H1 (cell line): ENCODE results near the gene CACNA1F. TPM values are rescaled to one million over a fixed set of nuclear protein-coding genes. Genes with fewer than 3 reads are reported as not detected.

ENCODE experiments used
- CREB1 ChIP-seq: IDR thresholded peaks from 2 replicates; pipeline ENCODE4 v1.6.1; 2012; ENCODE audit warnings: inconsistent platforms
- HDAC6 ChIP-seq: IDR thresholded peaks from one replicate; pipeline ENCODE4 v1.7.1; 2012; ENCODE audit warnings: low read depth, mild to moderate bottlenecking, inconsistent platforms, low read length, moderate library complexity
- SP1 ChIP-seq: IDR thresholded peaks from 2 replicates; pipeline ENCODE4 v1.6.1; 2011; ENCODE audit warnings: low read depth, low read length
- TCF12 ChIP-seq: IDR thresholded peaks from 2 replicates; pipeline ENCODE4 v1.6.1; 2011; ENCODE audit warnings: low read depth, mild to moderate bottlenecking, low read length
- YY1 ChIP-seq: IDR thresholded peaks from 2 replicates; pipeline ENCODE4 v1.6.1; 2011; ENCODE audit warnings: low read depth, mild to moderate bottlenecking, low read length
- ZNF274 ChIP-seq: IDR thresholded peaks from 2 replicates; pipeline ENCODE4 v1.7.0; 2012; ENCODE audit warnings: low read length, borderline replicate concordance; ENCODE audit errors: extremely low read depth
- polyA plus RNA-seq, 7 experiments: library from polyadenylated mRNA; depleted of rRNA in 3 of 7; stranded (reverse) in 5 of 7; unstranded in 2 of 7; fragments of >200 nt in 5 of 7; fragments of 200-250 nt in 2 of 7; gene quantifications; 1 replicate in 5 of 7; 2 replicates in 1 of 7; 4 replicates in 1 of 7; pipeline versions ENCODE4 v1.2.1 to v1.2.3, GENCODE V29; 2011 to 2013; ENCODE audit warnings: missing spikeins in 2 of 7, mixed read lengths in 2 of 7
- total RNA-seq: library from RNA; stranded (reverse); fragmentation: NEBNext Ultra II Directional; extraction: Animal tissue kit (Norgen Biotek cat#: 25700); gene quantifications from 2 replicates; pipeline ENCODE4 v1.2.1, GENCODE V29; 2021
- TF ChIP-seq, protein P1 (sequence below): fragments of 300-600 bp; sonication (generic); IDR thresholded peaks from 2 replicates; pipeline ENCODE4 v1.7.1; 2012; ENCODE audit warnings: low read length, moderate library complexity, mild to moderate bottlenecking, inconsistent platforms; ENCODE audit not compliant: insufficient replicate concordance
- TF ChIP-seq, protein P2 (sequence below): IDR thresholded peaks from 2 replicates; pipeline ENCODE4 v1.6.1; 2011; ENCODE audit warnings: low read depth, mild to moderate bottlenecking, low read length; ENCODE audit not compliant: insufficient read depth

CACNA1F gene
- total and polyA plus RNA-seq, 2 of the 8 experiments (the other 6 are each of a cell fraction or from before 2014, with no cell fraction given) = 0.59 to 0.84 TPM

DNA sequence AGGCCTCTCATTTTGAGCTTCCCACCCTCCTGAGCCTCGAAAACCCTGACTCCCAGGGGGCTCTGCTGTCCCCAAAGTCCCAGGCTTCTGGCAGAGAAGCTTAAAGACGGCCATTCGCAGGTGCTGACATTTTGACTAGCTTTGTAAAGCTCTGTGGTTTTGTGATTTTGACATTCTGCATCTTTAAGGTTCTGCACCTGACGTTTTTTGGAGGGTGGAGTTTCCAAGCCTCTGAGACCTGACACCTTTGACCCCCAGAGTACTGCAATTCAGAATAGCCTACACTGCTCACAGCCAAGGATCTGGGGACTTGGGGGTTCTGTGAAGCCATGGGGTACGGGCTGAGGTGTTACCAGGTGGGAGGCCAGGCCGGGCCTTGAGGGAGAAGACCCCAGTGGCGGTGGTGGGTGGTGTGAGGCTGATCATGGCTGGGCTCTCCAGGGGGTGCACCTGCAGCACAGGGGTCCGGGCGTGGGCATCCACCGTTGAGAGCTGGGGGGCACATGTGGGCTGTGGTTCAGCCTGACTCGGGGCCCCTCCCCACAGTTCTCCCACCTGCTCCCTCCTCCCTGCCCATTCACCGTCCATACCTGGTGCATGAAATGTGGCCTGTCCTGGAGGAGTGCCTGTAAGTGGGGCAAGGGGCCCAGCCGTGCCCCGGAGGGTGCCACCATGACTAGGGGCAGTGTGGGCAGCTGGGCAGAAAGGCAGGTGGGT lies 24.1 kb upstream of the CACNA1F start (continued):
- TF ChIP-seq, protein P1, sequence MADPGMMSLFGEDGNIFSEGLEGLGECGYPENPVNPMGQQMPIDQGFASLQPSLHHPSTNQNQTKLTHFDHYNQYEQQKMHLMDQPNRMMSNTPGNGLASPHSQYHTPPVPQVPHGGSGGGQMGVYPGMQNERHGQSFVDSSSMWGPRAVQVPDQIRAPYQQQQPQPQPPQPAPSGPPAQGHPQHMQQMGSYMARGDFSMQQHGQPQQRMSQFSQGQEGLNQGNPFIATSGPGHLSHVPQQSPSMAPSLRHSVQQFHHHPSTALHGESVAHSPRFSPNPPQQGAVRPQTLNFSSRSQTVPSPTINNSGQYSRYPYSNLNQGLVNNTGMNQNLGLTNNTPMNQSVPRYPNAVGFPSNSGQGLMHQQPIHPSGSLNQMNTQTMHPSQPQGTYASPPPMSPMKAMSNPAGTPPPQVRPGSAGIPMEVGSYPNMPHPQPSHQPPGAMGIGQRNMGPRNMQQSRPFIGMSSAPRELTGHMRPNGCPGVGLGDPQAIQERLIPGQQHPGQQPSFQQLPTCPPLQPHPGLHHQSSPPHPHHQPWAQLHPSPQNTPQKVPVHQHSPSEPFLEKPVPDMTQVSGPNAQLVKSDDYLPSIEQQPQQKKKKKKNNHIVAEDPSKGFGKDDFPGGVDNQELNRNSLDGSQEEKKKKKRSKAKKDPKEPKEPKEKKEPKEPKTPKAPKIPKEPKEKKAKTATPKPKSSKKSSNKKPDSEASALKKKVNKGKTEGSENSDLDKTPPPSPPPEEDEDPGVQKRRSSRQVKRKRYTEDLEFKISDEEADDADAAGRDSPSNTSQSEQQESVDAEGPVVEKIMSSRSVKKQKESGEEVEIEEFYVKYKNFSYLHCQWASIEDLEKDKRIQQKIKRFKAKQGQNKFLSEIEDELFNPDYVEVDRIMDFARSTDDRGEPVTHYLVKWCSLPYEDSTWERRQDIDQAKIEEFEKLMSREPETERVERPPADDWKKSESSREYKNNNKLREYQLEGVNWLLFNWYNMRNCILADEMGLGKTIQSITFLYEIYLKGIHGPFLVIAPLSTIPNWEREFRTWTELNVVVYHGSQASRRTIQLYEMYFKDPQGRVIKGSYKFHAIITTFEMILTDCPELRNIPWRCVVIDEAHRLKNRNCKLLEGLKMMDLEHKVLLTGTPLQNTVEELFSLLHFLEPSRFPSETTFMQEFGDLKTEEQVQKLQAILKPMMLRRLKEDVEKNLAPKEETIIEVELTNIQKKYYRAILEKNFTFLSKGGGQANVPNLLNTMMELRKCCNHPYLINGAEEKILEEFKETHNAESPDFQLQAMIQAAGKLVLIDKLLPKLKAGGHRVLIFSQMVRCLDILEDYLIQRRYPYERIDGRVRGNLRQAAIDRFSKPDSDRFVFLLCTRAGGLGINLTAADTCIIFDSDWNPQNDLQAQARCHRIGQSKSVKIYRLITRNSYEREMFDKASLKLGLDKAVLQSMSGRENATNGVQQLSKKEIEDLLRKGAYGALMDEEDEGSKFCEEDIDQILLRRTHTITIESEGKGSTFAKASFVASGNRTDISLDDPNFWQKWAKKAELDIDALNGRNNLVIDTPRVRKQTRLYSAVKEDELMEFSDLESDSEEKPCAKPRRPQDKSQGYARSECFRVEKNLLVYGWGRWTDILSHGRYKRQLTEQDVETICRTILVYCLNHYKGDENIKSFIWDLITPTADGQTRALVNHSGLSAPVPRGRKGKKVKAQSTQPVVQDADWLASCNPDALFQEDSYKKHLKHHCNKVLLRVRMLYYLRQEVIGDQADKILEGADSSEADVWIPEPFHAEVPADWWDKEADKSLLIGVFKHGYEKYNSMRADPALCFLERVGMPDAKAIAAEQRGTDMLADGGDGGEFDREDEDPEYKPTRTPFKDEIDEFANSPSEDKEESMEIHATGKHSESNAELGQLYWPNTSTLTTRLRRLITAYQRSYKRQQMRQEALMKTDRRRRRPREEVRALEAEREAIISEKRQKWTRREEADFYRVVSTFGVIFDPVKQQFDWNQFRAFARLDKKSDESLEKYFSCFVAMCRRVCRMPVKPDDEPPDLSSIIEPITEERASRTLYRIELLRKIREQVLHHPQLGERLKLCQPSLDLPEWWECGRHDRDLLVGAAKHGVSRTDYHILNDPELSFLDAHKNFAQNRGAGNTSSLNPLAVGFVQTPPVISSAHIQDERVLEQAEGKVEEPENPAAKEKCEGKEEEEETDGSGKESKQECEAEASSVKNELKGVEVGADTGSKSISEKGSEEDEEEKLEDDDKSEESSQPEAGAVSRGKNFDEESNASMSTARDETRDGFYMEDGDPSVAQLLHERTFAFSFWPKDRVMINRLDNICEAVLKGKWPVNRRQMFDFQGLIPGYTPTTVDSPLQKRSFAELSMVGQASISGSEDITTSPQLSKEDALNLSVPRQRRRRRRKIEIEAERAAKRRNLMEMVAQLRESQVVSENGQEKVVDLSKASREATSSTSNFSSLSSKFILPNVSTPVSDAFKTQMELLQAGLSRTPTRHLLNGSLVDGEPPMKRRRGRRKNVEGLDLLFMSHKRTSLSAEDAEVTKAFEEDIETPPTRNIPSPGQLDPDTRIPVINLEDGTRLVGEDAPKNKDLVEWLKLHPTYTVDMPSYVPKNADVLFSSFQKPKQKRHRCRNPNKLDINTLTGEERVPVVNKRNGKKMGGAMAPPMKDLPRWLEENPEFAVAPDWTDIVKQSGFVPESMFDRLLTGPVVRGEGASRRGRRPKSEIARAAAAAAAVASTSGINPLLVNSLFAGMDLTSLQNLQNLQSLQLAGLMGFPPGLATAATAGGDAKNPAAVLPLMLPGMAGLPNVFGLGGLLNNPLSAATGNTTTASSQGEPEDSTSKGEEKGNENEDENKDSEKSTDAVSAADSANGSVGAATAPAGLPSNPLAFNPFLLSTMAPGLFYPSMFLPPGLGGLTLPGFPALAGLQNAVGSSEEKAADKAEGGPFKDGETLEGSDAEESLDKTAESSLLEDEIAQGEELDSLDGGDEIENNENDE = no peak
- no peak for TF ChIP-seq ZNF274
- no peak for TF ChIP-seq TCF12
- TF ChIP-seq CREB1 = no peak
- TF ChIP-seq SP1 = no peak
- TF ChIP-seq HDAC6 = no peak
- no peak for TF ChIP-seq YY1
- TF ChIP-seq, protein P2, sequence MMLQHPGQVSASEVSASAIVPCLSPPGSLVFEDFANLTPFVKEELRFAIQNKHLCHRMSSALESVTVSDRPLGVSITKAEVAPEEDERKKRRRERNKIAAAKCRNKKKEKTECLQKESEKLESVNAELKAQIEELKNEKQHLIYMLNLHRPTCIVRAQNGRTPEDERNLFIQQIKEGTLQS = no peak
- TF ChIP-seq, all 59 proteins: peak for 0
